Measurements from ENCODE around the gene OTX1.

DNA sequence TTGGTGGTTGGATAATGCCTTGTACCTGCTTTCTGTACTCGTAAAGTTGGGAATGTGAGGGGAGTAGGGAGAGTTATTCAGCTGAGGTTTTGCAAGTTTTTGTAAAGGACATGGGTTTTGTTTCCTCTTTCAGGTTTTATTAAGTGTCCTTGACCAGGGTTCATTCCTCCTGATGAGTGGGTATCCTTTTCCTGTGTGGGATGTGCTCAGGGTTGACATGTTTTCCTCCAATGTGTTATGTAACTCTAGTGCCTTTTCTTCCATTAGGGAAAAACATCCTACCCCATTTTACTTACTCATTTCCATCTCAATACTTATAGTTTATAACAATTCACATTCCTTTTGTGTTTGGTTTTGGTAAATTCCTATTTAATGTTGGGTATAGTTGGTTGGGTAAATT lies 48.4 kb downstream of the OTX1 start:
- TF ChIP-seq, protein P1, sequence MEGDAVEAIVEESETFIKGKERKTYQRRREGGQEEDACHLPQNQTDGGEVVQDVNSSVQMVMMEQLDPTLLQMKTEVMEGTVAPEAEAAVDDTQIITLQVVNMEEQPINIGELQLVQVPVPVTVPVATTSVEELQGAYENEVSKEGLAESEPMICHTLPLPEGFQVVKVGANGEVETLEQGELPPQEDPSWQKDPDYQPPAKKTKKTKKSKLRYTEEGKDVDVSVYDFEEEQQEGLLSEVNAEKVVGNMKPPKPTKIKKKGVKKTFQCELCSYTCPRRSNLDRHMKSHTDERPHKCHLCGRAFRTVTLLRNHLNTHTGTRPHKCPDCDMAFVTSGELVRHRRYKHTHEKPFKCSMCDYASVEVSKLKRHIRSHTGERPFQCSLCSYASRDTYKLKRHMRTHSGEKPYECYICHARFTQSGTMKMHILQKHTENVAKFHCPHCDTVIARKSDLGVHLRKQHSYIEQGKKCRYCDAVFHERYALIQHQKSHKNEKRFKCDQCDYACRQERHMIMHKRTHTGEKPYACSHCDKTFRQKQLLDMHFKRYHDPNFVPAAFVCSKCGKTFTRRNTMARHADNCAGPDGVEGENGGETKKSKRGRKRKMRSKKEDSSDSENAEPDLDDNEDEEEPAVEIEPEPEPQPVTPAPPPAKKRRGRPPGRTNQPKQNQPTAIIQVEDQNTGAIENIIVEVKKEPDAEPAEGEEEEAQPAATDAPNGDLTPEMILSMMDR (IDR thresholded peaks at IDR 0.05): no peak
- TF ChIP-seq POLR2A (IDR thresholded peaks at IDR 0.05): no peak

Data from uterus (tissue), 2 donors.